RWPE2 (cell line): ENCODE data around the gene FGFRL1.
A peak's percentile ranks its signal among the peaks of the same experiment; 100 is the strongest.

ENCODE experiments used
- ATAC-seq: fragments of 200-7000 bp; cut with Tn5 transposase; 3 replicates; pipeline ENCODE4 v1.9.1; 2021; ENCODE audit warnings: low read depth
- DNase-seq: peaks from one replicate; pipeline ENCODE4 v3.0.0-alpha.2; 2020; ENCODE audit warnings: low spot score
- H3K27ac ChIP-seq: fragments of 450-650 bp; 2 replicates; pipeline ENCODE4 v1.5.1; 2017; ENCODE audit warnings: mild to moderate bottlenecking; ENCODE audit not compliant: poor library complexity, severe bottlenecking
- H3K27me3 ChIP-seq: fragments of 250-450 bp; sonication (Bioruptor Pico); 2 replicates; pipeline ENCODE4 v1.5.1; 2021; ENCODE audit warnings: mild to moderate bottlenecking, moderate library complexity; ENCODE audit not compliant: insufficient read depth, poor library complexity, severe bottlenecking
- H3K36me3 ChIP-seq: fragments of 250-450 bp; sonication (Bioruptor Pico); 2 replicates; pipeline ENCODE4 v1.5.1; 2020; ENCODE audit warnings: low read depth, mild to moderate bottlenecking, moderate library complexity
- H3K4me1 ChIP-seq: fragments of 250-450 bp; sonication (Bioruptor Pico); 2 replicates; pipeline ENCODE4 v1.5.1; 2021; ENCODE audit warnings: mild to moderate bottlenecking, moderate library complexity; ENCODE audit not compliant: insufficient read depth, poor library complexity, severe bottlenecking
- H3K4me3 ChIP-seq: fragments of 250-450 bp; sonication (Bioruptor Pico); 2 replicates; pipeline ENCODE4 v1.5.1; 2021; ENCODE audit warnings: mild to moderate bottlenecking, moderate library complexity; ENCODE audit not compliant: severe bottlenecking
- H3K9me3 ChIP-seq: fragments of 250-450 bp; sonication (Bioruptor Pico); 2 replicates; pipeline ENCODE4 v1.5.1; 2021; ENCODE audit warnings: mild to moderate bottlenecking, moderate library complexity; ENCODE audit not compliant: severe bottlenecking
- TF ChIP-seq, protein P1 (sequence below): fragments of 450-650 bp; IDR thresholded peaks from one replicate; pipeline ENCODE4 v1.5.1; 2017; ENCODE audit warnings: mild to moderate bottlenecking, moderate library complexity; ENCODE audit not compliant: poor library complexity, severe bottlenecking

The FGFRL1 gene

GRCh38 chr4:1030559-1030958, 19.1 kb downstream of the FGFRL1 start:
- Histone ChIP-seq H3K36me3 (0 out of 2 replicates have a peak, but pooled peaks cover 3% of the 10 kb centered on the region), H3K27ac (no peak overlapping the region), H3K9me3 (no peaks in the 10 kb centered on the region), H3K27me3 (no peaks in the 10 kb centered on the region), H3K4me3 (no peak overlapping the region), H3K4me1 (no peaks in the 10 kb centered on the region)
- ATAC-seq (no peak), DNase-seq (no peak)
- TF ChIP-seq, protein P1, sequence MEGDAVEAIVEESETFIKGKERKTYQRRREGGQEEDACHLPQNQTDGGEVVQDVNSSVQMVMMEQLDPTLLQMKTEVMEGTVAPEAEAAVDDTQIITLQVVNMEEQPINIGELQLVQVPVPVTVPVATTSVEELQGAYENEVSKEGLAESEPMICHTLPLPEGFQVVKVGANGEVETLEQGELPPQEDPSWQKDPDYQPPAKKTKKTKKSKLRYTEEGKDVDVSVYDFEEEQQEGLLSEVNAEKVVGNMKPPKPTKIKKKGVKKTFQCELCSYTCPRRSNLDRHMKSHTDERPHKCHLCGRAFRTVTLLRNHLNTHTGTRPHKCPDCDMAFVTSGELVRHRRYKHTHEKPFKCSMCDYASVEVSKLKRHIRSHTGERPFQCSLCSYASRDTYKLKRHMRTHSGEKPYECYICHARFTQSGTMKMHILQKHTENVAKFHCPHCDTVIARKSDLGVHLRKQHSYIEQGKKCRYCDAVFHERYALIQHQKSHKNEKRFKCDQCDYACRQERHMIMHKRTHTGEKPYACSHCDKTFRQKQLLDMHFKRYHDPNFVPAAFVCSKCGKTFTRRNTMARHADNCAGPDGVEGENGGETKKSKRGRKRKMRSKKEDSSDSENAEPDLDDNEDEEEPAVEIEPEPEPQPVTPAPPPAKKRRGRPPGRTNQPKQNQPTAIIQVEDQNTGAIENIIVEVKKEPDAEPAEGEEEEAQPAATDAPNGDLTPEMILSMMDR: no peak

DNA sequence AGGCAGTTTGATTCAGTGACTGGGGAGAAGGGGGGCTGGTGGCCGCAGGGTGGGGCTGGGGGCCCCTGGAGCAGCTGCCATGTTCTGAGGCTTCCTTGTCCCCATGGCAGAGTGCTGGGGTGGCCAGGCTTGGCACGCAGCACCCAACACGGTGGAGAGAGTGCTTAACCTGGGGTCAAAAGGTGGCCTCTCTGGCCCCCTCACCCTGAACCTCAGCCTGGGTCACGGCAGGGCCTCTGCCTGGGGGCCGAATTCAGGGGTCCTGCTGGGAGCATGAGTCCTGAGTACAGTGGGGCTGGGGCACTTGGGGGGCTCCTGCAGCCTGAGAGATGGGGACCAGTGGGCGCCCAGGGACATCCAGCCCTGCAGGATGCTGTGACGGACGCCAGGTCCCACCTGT, 19.9 kb downstream of the FGFRL1 start:
- H3K4me1 ChIP-seq: no peaks in the 10 kb centered on the region
- H3K36me3 ChIP-seq: no peaks in the 10 kb centered on the region
- no peaks in the 10 kb centered on the region for H3K9me3 ChIP-seq
- DNase-seq: no peak
- no peaks in the 10 kb centered on the region for H3K27me3 ChIP-seq
- no peak for ATAC-seq
- TF ChIP-seq, protein P1: no peak
- H3K4me3 ChIP-seq: no peak overlapping the region
- H3K27ac ChIP-seq: no peak overlapping the region

- no peaks in the 10 kb centered on the region for H3K4me1 ChIP-seq
- DNase-seq: no peak
- H3K36me3 ChIP-seq: no peaks in the 10 kb centered on the region
- TF ChIP-seq, protein P1: peak; percentile 50
- no peak overlapping the region for H3K4me3 ChIP-seq
- peak; percentile 48 for ATAC-seq
- H3K27me3 ChIP-seq: no peaks in the 10 kb centered on the region
- H3K9me3 ChIP-seq: no peaks in the 10 kb centered on the region
- H3K27ac ChIP-seq: no peak overlapping the region
Measured at GRCh38 chr4:1031956-1032795, 20.8 kb downstream of the FGFRL1 start.

DNA sequence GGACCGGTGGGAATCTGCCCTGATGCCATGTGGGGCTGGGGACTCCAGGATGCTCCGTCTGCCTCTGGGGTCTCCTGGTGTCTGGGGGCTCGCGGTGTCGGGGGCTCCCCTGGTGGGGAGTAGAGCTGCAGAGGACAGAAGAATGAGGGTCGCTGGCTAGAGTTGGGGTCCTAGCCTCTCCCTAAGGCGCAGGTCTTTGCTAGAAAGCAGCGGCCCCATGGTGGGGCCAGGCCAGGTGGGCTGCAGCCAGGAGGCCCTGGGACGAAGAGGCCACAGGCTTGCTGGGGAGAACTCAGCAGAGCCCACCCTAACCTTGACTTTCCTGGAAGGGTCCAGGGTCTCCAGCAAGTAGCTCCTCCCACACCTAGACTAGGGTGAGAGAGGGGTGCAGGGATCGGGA, 21.4 kb downstream of the FGFRL1 start:
- Histone ChIP-seq H3K4me3 (no peak overlapping the region), H3K36me3 (no peaks in the 10 kb centered on the region), H3K9me3 (no peaks in the 10 kb centered on the region), H3K4me1 (no peaks in the 10 kb centered on the region), H3K27me3 (no peaks in the 10 kb centered on the region), H3K27ac (no peak overlapping the region)
- ATAC-seq: no peak
- no peak for DNase-seq
- TF ChIP-seq, protein P1: peak; percentile 25
